ENCODE data around the gene SERTAD4.
"Not testable (repeated sequence)": the region's sequence is repeated elsewhere in the genome, so short reads cannot be mapped to it uniquely, and the experiment has no call there.

Gene SERTAD4

DNA sequence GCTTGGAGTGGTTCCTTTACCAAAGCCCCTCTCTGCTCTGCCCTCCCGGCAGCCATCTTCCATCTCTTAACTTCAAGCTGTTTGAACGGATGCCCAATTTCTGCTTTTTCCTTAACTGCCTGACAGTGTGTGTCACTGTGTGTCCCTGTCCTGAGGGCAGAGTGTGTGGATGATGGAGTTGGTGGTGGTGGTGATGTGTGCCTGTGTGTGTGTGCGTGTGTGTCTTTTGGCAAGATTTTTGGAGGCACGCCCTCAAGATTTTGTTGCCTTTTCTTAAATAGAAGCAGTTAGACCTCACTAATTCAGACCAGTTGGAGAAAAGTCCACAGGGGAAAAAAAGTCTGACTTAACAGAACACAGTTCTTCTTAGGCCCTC, 30.3 kb downstream of the SERTAD4 start:
- H3K27ac ChIP-seq (ENCODE audit: low read length), result no peak overlapping the region
- no peaks in the 10 kb centered on the region for H3K27me3 ChIP-seq (replicated peaks; ENCODE audit: insufficient read depth, low read length)
- H2AFZ ChIP-seq (ENCODE audit: low read length), result no peak overlapping the region
- no peaks in the 10 kb centered on the region for H3K9me2 ChIP-seq (replicated peaks; ENCODE audit: insufficient read depth, low read length)
- no peaks in the 10 kb centered on the region for H3K36me3 ChIP-seq (replicated peaks; ENCODE audit: insufficient read depth, low read length)
- no peaks in the 10 kb centered on the region for H4K20me1 ChIP-seq (ENCODE audit: insufficient read depth, low read length)
- no peaks in the 10 kb centered on the region for H3F3A ChIP-seq (ENCODE audit: insufficient read depth, low read length)
- no peaks in the 10 kb centered on the region for H3K4me1 ChIP-seq (ENCODE audit: low read length)
- no peak overlapping the region for H3K9ac ChIP-seq (ENCODE audit: low read length)
- TF ChIP-seq, protein P1, sequence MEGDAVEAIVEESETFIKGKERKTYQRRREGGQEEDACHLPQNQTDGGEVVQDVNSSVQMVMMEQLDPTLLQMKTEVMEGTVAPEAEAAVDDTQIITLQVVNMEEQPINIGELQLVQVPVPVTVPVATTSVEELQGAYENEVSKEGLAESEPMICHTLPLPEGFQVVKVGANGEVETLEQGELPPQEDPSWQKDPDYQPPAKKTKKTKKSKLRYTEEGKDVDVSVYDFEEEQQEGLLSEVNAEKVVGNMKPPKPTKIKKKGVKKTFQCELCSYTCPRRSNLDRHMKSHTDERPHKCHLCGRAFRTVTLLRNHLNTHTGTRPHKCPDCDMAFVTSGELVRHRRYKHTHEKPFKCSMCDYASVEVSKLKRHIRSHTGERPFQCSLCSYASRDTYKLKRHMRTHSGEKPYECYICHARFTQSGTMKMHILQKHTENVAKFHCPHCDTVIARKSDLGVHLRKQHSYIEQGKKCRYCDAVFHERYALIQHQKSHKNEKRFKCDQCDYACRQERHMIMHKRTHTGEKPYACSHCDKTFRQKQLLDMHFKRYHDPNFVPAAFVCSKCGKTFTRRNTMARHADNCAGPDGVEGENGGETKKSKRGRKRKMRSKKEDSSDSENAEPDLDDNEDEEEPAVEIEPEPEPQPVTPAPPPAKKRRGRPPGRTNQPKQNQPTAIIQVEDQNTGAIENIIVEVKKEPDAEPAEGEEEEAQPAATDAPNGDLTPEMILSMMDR (IDR thresholded peaks at IDR 0.05; ENCODE audit: low read length), result no peak
- TF ChIP-seq EZH2 (optimal IDR thresholded peaks at IDR 0.05; ENCODE audit: low read depth, low read length) (no peak), EZH2phosphoT487 (IDR thresholded peaks at IDR 0.05; ENCODE audit: low read length) (no peak)
- DNase-seq, result no peak
- no peak overlapping the region for H3K4me2 ChIP-seq (ENCODE audit: low read depth, low read length)
- H3K4me3 ChIP-seq (ENCODE audit: low read length), result no peak overlapping the region
- no peaks in the 10 kb centered on the region for H3K79me2 ChIP-seq (ENCODE audit: low read length)
- no peaks in the 10 kb centered on the region for H3K9me3 ChIP-seq (replicated peaks; ENCODE audit: insufficient read depth, low read length)

DNA sequence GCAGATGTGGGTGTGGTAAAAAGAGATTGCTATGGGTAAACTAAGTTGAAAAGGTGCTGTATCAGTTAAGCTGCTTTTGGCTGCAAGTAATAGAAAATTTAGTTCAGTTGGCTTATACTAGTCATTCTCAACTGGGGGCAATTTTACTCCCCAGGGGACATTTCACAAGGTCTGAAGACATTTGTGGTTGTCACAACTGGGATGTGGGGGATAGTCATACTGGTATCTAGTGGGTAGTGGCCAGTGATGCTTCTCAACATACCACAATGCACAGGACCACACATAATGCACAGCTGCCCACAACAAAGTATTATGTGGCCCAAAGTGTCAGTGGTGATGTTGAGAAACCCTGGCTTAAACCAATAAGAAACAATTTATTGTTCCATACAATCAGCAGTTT, 31.4 kb downstream of the SERTAD4 start:
- H3K27ac ChIP-seq (ENCODE audit: low read length), result no peak overlapping the region
- no peaks in the 10 kb centered on the region for H4K20me1 ChIP-seq (ENCODE audit: insufficient read depth, low read length)
- no peak overlapping the region for H3K4me2 ChIP-seq (ENCODE audit: low read depth, low read length)
- H3K27me3 ChIP-seq (replicated peaks; ENCODE audit: insufficient read depth, low read length), result no peaks in the 10 kb centered on the region
- no peak overlapping the region for H2AFZ ChIP-seq (ENCODE audit: low read length)
- no peak for DNase-seq
- H3K4me3 ChIP-seq (ENCODE audit: low read length), result no peak overlapping the region
- no peaks in the 10 kb centered on the region for H3K4me1 ChIP-seq (ENCODE audit: low read length)
- H3K36me3 ChIP-seq (replicated peaks; ENCODE audit: insufficient read depth, low read length), result no peaks in the 10 kb centered on the region
- H3F3A ChIP-seq (ENCODE audit: insufficient read depth, low read length), result no peaks in the 10 kb centered on the region
- H3K9ac ChIP-seq (ENCODE audit: low read length), result no peak overlapping the region
- H3K79me2 ChIP-seq (ENCODE audit: low read length), result no peaks in the 10 kb centered on the region
- TF ChIP-seq EZH2 (optimal IDR thresholded peaks at IDR 0.05; ENCODE audit: low read depth, low read length) (no peak), EZH2phosphoT487 (IDR thresholded peaks at IDR 0.05; ENCODE audit: low read length) (no peak)
- TF ChIP-seq, protein P1 (IDR thresholded peaks at IDR 0.05; ENCODE audit: low read length), result no peak
- H3K9me3 ChIP-seq (replicated peaks; ENCODE audit: insufficient read depth, low read length), result no peaks in the 10 kb centered on the region
- no peaks in the 10 kb centered on the region for H3K9me2 ChIP-seq (replicated peaks; ENCODE audit: insufficient read depth, low read length)

DNA sequence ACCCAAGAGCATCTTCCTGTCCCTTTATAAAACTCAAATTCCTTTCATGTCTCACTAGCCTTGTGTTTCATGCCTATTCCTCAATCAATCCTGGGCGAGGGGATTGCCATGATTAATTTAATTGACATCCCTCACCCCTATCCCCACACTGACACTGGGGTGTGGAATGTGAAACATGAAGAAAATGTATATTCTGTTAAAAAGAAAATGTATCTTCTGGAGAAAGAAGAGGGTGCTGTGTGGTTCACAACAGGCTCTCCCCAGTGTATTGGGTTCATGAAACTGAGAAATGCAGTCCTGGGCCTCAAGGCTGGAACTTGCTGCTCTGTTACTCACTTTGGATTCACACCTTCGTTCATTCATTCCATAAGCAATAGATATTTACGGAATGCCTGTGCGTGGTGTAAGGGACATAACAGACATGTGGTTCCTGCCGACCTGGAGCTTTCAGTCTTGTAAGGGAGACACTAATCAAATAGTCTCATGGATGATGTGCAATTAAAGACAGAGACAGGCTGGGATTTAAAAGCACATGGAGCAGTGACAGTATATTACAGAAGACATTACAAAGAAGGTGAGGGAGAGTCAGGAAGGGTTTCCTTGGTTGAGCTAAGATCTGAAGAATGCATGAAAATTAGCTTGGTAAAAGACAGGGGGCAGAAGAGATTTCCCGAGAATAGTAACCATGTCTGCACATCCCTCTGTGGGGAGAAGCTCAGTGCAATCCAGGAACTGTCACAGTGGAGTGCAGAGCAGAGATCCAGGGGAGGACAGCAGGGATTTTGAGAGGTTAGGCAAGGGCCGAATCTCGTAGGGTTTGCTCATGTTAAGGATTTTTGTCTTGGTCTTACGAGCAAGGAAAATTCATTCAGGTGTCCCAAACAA, 32.1 kb downstream of the SERTAD4 start:
- H2AFZ ChIP-seq (ENCODE audit: low read length), result no peak overlapping the region
- no peaks in the 10 kb centered on the region for H3K4me1 ChIP-seq (ENCODE audit: low read length)
- TF ChIP-seq, protein P1 (IDR thresholded peaks at IDR 0.05; ENCODE audit: low read length), result no peak; the same call in 1 of the 2 replicates
- no peak for TF ChIP-seq EZH2 (optimal IDR thresholded peaks at IDR 0.05; ENCODE audit: low read depth, low read length)
- no peak for TF ChIP-seq EZH2phosphoT487 (IDR thresholded peaks at IDR 0.05; ENCODE audit: low read length)
- H3K27me3 ChIP-seq (replicated peaks; ENCODE audit: insufficient read depth, low read length), result no peaks in the 10 kb centered on the region
- no peak overlapping the region for H3K27ac ChIP-seq (ENCODE audit: low read length)
- H4K20me1 ChIP-seq (ENCODE audit: insufficient read depth, low read length), result no peaks in the 10 kb centered on the region
- no peaks in the 10 kb centered on the region for H3K79me2 ChIP-seq (ENCODE audit: low read length)
- H3F3A ChIP-seq (ENCODE audit: insufficient read depth, low read length), result no peaks in the 10 kb centered on the region
- H3K9ac ChIP-seq (ENCODE audit: low read length), result no peak overlapping the region
- no peaks in the 10 kb centered on the region for H3K9me3 ChIP-seq (replicated peaks; ENCODE audit: insufficient read depth, low read length)
- no peaks in the 10 kb centered on the region for H3K36me3 ChIP-seq (replicated peaks; ENCODE audit: insufficient read depth, low read length)
- no peaks in the 10 kb centered on the region for H3K9me2 ChIP-seq (replicated peaks; ENCODE audit: insufficient read depth, low read length)
- no peak overlapping the region for H3K4me3 ChIP-seq (ENCODE audit: low read length)
- DNase-seq, result no peak
- no peak overlapping the region for H3K4me2 ChIP-seq (ENCODE audit: low read depth, low read length)

DNA sequence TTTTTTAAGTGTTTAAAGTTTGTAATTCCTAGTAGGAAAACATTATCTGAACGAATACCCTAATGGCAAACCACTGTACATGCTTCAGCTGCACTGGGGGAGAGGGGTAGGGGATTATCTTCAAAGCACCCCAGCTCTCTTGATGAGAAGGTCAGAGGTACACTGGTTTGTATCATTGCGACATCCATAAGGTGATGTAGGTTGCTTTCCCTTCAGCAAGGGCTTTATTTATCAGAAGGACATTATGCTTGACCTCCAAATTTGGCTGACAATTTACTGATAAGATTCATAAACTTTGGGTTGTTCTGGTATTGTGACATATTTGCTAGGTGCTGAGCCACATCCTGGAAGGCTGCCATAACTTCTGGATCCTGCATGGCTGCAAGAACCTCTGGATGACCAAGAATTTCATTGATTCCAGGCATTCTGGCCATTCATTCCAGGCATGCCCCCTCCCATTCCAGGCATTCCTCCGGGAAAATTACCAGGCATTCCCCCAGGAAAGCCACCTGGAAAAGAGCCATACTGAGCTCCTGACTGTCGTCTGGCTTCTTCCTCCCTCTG, 32.9 kb downstream of the SERTAD4 start:
- not testable (repeated sequence) for H3K27me3 ChIP-seq (replicated peaks; ENCODE audit: insufficient read depth, low read length); H3K79me2 ChIP-seq (ENCODE audit: low read length); H3K36me3 ChIP-seq (replicated peaks; ENCODE audit: insufficient read depth, low read length); H4K20me1 ChIP-seq (ENCODE audit: insufficient read depth, low read length); H3K4me1 ChIP-seq (ENCODE audit: low read length); H3F3A ChIP-seq (ENCODE audit: insufficient read depth, low read length); H3K27ac ChIP-seq (ENCODE audit: low read length); H3K4me2 ChIP-seq (ENCODE audit: low read depth, low read length); H3K4me3 ChIP-seq (ENCODE audit: low read length); DNase-seq; H3K9me3 ChIP-seq (replicated peaks; ENCODE audit: insufficient read depth, low read length); H3K9me2 ChIP-seq (replicated peaks; ENCODE audit: insufficient read depth, low read length); H2AFZ ChIP-seq (ENCODE audit: low read length); H3K9ac ChIP-seq (ENCODE audit: low read length)

All from MM.1S (cell line).